MCF 10A (cell line): Measurements from ENCODE around the gene KAZN. TPM values are rescaled to one million over a fixed set of nuclear protein-coding genes. Genes with fewer than 3 reads are reported as not detected.

Source experiments
- BruUV-seq: library from RNA; stranded (reverse); fragments of 400-500 nt; replicated peaks from 2 replicates; lab custom pipeline; 2021; lab: Mats Ljungman, UMichigan
- CTCF ChIA-PET: fragments of 300-600 bp; sonication (Branson Sonifier 250); formaldehyde crosslinking; extraction: SDS; loops from one replicate; lab custom pipeline; 2021; ENCODE audit warnings: antibody characterized with exemption, inconsistent platforms; lab: Yijun Ruan, JAX
- POLR2A ChIA-PET: fragments of 300-600, 350-650 bp; sonication (Branson Sonifier 250); formaldehyde crosslinking; extraction: SDS; loops from one replicate; lab custom pipeline; 2020; ENCODE audit warnings: antibody characterized with exemption, inconsistent platforms; lab: Yijun Ruan, JAX
- DNase-seq: peaks from one replicate; pipeline ENCODE4 v3.0.0-alpha.2; 2018; ENCODE audit not compliant: unreplicated experiment
- H3K27ac Mint-ChIP-seq: one replicate; pipeline ENCODE4 v1.8.0; 2022; ENCODE audit warnings: mild to moderate bottlenecking, low read depth, mixed read lengths; ENCODE audit not compliant: unreplicated experiment
- H3K27me3 Mint-ChIP-seq: one replicate; pipeline ENCODE4 v1.8.0; 2022; ENCODE audit warnings: mixed read lengths; ENCODE audit not compliant: insufficient read depth, unreplicated experiment
- H3K36me3 Mint-ChIP-seq: one replicate; pipeline ENCODE4 v1.8.0; 2022; ENCODE audit warnings: mild to moderate bottlenecking, moderate library complexity, mixed read lengths; ENCODE audit not compliant: insufficient read depth, unreplicated experiment
- H3K4me1 Mint-ChIP-seq: one replicate; pipeline ENCODE4 v1.8.0; 2022; ENCODE audit warnings: mixed read lengths; ENCODE audit not compliant: insufficient read depth, unreplicated experiment
- H3K4me3 Mint-ChIP-seq: one replicate; pipeline ENCODE4 v1.8.0; 2022; ENCODE audit warnings: mild to moderate bottlenecking, moderate library complexity, mixed read lengths; ENCODE audit not compliant: unreplicated experiment
- H3K9me3 Mint-ChIP-seq: one replicate; pipeline ENCODE4 v1.8.0; 2022; ENCODE audit warnings: mixed read lengths; ENCODE audit not compliant: unreplicated experiment
- CTCF ChIP-seq: fragments of 200-600 bp; IDR thresholded peaks from one replicate; pipeline ENCODE4 v1.8.0; 2022; ENCODE audit warnings: antibody characterized with exemption, mild to moderate bottlenecking; ENCODE audit not compliant: unreplicated experiment
- intact Hi-C: fragments of 100-400 bp; cut with micrococcal nuclease; formaldehyde crosslinking; loops from 2 replicates; pipeline ENCODE4 v1.14.1; 2022
- total RNA-seq: library from RNA; stranded (reverse); gene quantifications from 2 replicates; pipeline ENCODE4 v1.2.3, GENCODE V29; 2022

KAZN gene
- total RNA-seq, 1 experiment from 2014 or later: 3.3 TPM

- no peaks in the 10 kb centered on the region for H3K27me3 Mint-ChIP-seq
- H3K9me3 Mint-ChIP-seq: no peaks in the 10 kb centered on the region
- no peak overlapping the region for H3K27ac Mint-ChIP-seq
- ChIA-PET CTCF (interaction anchor here (1.1 kb wide), 1 partner anchor 27 kb away, joined by 4 read pairs; no protein-coding TSS in a partner anchor), POLR2A (interaction anchor here (0.7 kb wide), 1 partner anchor 351 kb away, joined by 6 read pairs; no protein-coding TSS in a partner anchor)
- DNase-seq: no peak
- no peaks in the 10 kb centered on the region for H3K4me1 Mint-ChIP-seq
- H3K4me3 Mint-ChIP-seq: no peak overlapping the region
- H3K36me3 Mint-ChIP-seq: no peaks in the 10 kb centered on the region
- TF ChIP-seq CTCF: no peak
- no TSS peak for BruUV-seq
- intact Hi-C loops: no loop called here
Measured at GRCh38 chr1:14941864-14942263, 343.4 kb downstream of the KAZN start.

- H3K4me1 Mint-ChIP-seq: no peaks in the 10 kb centered on the region
- intact Hi-C loops: no loop called here
- ChIA-PET CTCF (no interaction called here), POLR2A (interaction anchor here (1.0 kb wide), 1 partner anchor 9 kb away, joined by 3 read pairs; no protein-coding TSS in a partner anchor)
- no peak for TF ChIP-seq CTCF
- H3K36me3 Mint-ChIP-seq: no peaks in the 10 kb centered on the region
- BruUV-seq: no TSS peak
- no peaks in the 10 kb centered on the region for H3K27me3 Mint-ChIP-seq
- H3K27ac Mint-ChIP-seq: no peak overlapping the region
- H3K4me3 Mint-ChIP-seq: no peak overlapping the region
- no peaks in the 10 kb centered on the region for H3K9me3 Mint-ChIP-seq
- no peak for DNase-seq
Measured at GRCh38 chr1:14944471-14944985, 346.0 kb downstream of the KAZN start.

- H3K27ac Mint-ChIP-seq: no peak overlapping the region
- H3K36me3 Mint-ChIP-seq: no peaks in the 10 kb centered on the region
- TF ChIP-seq CTCF: no peak
- CTCF ChIA-PET: no interaction called here
- no peaks in the 10 kb centered on the region for H3K27me3 Mint-ChIP-seq
- intact Hi-C loops: no loop called here
- H3K4me1 Mint-ChIP-seq: no peaks in the 10 kb centered on the region
- BruUV-seq: no TSS peak
- H3K9me3 Mint-ChIP-seq: no peaks in the 10 kb centered on the region
- H3K4me3 Mint-ChIP-seq: no peak overlapping the region
- POLR2A ChIA-PET: interaction anchor here (1.0 kb wide), 1 partner anchor 9 kb away, joined by 3 read pairs; no protein-coding TSS in a partner anchor
- no peak for DNase-seq
Measured at GRCh38 chr1:14945132-14946010, 346.9 kb downstream of the KAZN start.

- no peak for TF ChIP-seq CTCF
- CTCF ChIA-PET: no interaction called here
- intact Hi-C loops: no loop called here
- Mint-ChIP-seq H3K4me1 (no peaks in the 10 kb centered on the region), H3K9me3 (no peaks in the 10 kb centered on the region), H3K27me3 (no peaks in the 10 kb centered on the region), H3K36me3 (no peaks in the 10 kb centered on the region), H3K27ac (no peak overlapping the region), H3K4me3 (no peak overlapping the region)
- POLR2A ChIA-PET: no interaction called here
- no TSS peak for BruUV-seq
- no peak for DNase-seq
Measured at GRCh38 chr1:14946011-14946359, 347.5 kb downstream of the KAZN start.
